HG03378 (cell line): ENCODE results near the gene ZNF318.

Experiments used
- ATAC-seq: cut with Tn5 transposase; IDR thresholded peaks from one replicate; pipeline ENCODE4 v1.9.1; 2021; ENCODE audit warnings: mild to moderate bottlenecking, moderate library complexity; ENCODE audit not compliant: unreplicated experiment

The ZNF318 gene

GRCh38 chr6:43302126-43302525 is 67.3 kb downstream of the ZNF318 start:
- no peak for ATAC-seq

DNA sequence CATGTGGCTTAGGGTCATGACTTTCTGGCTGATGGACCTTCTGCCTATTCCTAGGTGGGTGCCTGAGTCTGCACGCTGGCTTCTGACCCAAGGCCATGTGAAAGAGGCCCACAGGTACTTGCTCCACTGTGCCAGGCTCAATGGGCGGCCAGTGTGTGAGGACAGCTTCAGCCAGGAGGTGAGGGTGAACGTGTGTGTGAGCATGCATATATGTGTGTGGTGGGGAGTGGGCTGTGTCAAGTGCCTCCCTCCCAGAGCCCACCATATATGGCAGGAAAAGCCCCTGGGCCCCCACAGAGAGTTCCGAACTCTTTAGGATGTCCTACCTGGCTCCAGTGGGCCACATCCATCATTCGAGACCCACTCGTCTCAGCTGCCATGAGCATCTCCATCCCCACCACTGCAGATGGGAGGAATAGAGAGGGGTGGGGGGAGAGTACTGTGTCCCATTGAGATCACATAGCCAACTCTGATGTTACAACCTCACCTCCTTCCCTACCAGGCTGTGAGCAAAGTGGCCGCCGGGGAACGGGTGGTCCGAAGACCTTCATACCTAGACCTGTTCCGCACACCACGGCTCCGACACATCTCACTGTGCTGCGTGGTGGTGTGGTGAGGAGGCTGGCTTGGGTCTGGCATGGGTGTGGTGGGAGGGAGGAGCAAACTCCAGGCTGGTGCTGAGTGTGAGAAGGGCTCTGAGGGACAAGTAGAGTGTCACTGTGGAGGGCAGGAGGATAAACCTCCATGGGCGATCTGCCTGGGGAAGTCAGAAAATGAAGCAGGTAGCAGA is 68.2 kb downstream of the ZNF318 start:
- ATAC-seq, result no peak

DNA sequence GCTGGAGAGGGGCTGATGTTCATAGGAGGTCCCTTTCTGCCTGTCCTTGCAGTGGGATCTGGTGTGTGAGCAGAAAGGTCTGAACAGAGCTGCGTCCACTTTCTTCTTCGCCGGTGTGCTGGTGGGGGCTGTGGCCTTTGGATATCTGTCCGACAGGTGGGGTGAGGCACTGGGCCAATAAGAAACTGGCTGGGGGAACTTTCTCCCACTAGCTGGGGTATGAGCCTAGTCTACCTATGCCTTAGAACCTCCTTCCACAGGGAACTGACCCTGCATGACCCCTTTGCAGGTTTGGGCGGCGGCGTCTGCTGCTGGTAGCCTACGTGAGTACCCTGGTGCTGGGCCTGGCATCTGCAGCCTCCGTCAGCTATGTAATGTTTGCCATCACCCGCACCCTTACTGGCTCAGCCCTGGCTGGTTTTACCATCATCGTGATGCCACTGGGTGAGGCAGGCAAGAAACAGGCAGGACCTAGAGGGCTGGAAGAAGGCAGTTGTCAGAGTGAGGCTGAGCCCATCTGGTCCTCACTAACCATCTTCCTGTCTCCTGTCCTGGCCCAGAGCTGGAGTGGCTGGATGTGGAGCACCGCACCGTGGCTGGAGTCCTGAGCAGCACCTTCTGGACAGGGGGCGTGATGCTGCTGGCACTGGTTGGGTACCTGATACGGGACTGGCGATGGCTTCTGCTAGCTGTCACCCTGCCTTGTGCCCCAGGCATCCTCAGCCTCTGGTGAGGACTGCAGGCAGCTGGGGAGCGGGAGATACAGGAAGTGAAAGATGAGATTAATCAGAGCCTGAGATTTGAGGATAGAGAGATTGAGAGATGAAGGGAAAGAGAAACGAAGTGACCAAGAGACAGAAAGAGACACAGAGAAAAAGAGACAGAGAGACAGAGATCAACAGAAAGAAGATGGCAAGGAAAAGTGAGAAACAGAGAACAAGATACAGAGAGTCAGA is 69.8 kb downstream of the ZNF318 start:
- no peak for ATAC-seq

- no peak for ATAC-seq
Observed at GRCh38 chr6:43298565-43299337, 70.7 kb downstream of the ZNF318 start.

DNA sequence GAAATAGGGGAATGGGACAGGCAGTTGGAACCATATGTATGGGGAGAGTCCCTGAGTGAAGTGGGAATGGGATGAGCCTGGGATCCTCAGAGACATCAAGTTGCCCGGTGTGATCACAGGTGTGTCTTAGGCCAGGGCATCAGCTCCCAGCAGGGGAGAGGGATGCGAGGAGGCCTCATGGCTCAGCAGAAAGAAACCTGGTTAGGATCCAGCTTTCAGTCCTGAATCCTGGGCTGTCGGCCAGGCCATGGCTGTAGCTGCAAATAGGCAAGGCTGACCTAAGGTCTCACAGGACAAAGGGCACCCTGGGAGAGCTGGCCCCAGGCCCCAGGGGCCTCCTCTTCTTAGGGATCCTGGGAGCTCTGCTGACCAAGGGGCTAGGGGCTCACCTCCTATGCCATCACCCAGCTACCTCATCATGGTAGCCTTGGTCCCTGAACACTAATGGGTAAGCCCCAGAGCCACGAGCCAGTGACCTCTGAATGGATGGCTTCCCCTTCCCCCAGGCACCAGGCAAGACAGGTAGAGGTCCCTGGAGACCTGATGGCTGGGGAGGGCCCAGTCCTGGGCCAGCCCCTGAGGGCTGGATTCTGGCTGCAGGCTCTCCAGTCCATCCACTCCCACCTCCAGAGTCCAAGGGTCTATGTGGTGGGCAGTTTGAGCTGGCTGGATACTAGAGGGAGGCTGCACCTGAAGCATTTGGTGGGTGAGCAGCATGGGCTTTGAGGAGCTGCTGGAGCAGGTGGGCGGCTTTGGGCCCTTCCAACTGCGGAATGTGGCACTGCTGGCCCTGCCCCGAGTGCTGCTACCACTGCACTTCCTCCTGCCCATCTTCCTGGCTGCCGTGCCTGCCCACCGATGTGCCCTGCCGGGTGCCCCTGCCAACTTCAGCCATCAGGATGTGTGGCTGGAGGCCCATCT is 71.5 kb downstream of the ZNF318 start, which contains the start of gene SLC22A7:
Gene SLC22A7, plus strand, starts transcription at position 617 of the 921 bp plus-strand sequence. Its CDS starts 99 bp downstream, at position 716.
- ATAC-seq, result no peak

- ATAC-seq, result no peak
Observed at GRCh38 chr6:43296780-43297497, 72.5 kb downstream of the ZNF318 start.

DNA sequence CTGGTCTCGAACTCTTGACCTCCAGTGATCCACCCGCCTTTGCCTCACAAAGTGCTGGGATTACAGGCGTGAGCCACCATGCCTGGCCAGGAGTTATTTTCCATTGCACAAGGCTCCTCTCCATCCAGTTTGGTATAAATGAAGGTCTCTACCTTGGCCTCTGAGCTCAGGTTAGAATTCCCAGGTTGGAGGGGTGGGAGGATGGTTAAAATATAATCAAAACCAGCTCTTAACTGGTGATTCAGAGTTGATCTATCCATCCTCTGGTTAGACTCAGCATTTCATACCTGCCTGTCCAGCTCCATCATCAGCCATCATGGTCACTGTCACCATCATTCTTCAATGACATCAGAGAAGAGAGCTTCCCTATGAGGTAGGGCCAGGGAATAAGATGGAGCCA is 74.0 kb downstream of the ZNF318 start:
- no peak for ATAC-seq

DNA sequence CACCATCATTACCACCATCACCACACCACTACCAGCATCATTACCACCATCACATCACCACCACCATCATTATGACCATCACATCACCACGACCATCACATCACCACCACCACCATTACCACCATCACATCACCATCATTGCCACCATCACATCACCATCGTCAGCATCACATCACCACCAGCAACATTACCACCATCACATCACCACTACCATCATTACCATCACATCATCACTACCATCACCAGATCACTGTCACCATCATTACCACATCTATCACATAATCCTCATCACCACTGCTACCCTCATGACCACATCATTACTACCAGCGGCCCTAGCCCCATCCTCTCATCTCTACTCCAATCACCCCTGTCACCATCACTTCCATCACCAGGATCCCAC is 74.9 kb downstream of the ZNF318 start:
- no peak for ATAC-seq

DNA sequence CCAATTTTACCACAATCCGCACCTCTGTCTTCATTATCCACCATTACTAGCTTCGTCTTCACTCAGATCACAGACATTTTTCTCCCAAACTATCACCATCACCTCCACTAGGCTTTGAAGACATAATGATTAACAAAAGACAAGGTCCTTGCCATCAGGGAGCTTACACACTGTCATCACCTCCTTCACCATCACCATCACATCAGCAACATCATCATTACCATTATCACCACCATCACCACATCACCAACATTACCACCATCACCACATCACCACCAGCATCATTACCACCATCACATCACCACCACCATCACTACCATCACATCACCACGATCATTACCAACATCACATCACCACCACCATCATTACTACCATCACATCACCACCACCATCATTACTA is 75.7 kb downstream of the ZNF318 start:
- ATAC-seq, result no peak

DNA sequence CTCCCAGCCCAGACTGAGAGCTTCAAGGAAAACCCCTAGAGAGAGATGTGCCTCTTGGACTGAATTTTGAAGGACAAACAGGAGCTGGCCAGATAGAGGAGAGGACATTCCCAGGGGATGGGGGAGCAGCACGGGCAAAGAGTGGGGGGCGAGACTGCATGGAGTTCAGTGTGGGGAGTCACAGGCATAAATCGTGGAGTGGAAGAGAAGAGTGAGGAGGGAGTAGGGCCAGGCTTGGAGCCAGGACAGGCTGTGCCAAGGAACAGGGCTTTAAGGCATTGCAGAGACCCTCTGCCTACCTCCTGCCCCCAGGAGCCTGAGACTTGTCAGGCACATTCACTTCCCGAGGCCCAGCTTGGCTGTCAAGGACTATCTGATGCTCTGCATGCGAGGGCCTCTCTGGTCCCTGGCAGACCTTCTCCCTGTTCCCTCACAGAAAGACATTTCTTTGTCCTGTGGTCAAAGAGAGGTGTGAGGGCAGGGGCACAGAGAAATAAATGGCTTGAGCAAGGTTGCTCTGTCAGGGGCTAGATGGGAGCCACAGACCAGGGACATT is 76.6 kb downstream of the ZNF318 start:
- no peak for ATAC-seq

- ATAC-seq, result no peak
Observed at GRCh38 chr6:43292341-43292740, 77.1 kb downstream of the ZNF318 start.

- ATAC-seq, result no peak
Observed at GRCh38 chr6:43291708-43292107, 77.7 kb downstream of the ZNF318 start.

DNA sequence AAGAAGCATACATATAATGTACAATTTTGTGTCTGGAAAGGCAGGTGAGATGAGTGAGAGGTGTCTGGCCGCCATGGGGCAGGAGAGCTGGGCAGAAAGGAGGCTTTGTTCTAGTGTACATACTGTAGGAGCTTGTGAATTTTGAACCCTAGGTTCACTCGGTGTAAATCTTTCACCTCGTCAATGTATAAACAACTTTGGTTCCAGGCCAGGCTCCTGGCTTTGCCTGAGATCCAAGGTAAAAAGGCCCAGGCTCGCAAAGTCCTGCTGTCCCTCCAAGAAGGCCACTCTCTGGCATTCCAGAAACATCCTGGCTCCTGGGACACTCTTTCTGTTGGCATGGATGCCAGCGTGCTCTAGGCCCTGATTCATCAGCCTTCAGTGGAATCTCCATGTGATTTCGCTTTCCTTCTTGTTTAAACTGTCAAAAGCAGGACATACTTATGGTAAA is 78.5 kb downstream of the ZNF318 start:
- no peak for ATAC-seq

DNA sequence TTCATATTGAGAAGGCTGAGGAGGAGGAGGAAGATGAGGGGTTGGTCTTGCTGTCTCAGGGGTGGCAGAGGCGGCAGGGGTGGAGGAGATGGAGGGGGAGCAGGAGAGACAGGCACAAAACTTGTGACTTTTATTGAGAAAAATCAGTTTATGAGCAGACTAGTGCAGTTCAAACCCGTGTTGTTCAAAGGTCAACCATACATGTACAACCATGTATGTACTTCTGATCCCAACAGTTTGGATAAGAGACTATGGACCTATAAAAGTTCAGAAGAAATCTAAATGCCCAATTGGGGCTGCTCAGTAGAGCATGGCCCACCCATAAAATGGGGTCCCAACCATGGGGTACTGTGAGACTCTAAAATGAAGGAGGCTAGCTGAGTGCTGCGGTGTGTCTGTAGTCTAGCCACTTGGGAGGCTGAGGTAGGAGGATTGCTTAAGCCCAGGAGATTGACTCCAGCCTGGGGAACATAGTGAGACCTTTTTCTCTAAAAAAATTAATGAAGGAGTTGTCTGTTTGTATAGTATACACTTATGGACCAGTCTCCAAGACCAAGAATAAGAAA is 79.0 kb downstream of the ZNF318 start:
- no peak for ATAC-seq

- ATAC-seq, result no peak
Observed at GRCh38 chr6:43287717-43288679, 81.4 kb downstream of the ZNF318 start.

- no peak for ATAC-seq
Observed at GRCh38 chr6:43286980-43287716, 82.3 kb downstream of the ZNF318 start.
